Skin of body (tissue), 2 donors: ENCODE results near the gene MGAT4A. TPM values are rescaled to one million over a fixed set of nuclear protein-coding genes. Genes with fewer than 3 reads are reported as not detected.
A peak's percentile ranks its signal among the peaks of the same experiment; 100 is the strongest.
"Not testable (repeated sequence)": the region's sequence is repeated elsewhere in the genome, so short reads cannot be mapped to it uniquely, and the experiment has no call there.

Experiments
- DNase-seq: peaks from one replicate; lab custom pipeline; 2025; lab: John Stamatoyannopoulos, UW
- total RNA-seq: library from RNA; depleted of rRNA; stranded (reverse); fragments of >200 nt; gene quantifications from one replicate; pipeline ENCODE4 v1.2.3, GENCODE V29; 2014

MGAT4A gene
- total RNA-seq, 1 donor from 2014 or later = 8.5 TPM

DNA sequence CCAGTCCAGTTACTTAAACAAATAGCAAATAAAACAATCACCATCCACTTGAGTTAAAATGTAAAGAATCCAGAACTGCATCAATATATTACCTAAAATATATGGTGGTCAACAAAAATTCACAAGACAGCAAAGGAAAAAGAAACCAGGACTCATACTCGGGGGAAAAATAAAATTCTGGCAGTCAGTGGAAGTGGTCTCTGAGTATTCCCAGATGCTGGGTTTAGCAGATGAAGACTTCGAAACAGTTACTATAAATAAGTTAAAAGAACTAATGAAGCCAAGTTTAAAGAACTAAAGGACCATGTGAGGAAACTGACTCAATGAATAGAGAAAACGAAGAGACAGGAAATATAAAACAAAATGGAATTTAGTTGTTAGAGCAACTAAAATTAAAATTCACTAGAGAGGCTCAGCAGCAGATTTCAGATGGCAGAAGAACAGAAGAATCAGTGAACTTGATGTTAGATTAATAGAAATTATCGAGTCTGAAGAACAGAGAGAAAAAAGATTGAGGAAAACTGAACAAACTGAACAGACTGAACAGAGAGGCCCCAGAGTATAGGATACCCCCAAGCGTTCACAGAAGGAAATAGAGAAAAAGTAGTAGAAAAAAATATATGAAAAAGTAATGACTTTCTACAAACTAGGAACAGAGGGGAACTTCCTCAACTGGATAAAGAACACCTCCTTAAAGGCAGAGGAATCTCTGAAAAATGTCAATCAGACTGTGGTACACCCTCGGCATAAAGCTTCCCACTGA lies 27.9 kb downstream of the MGAT4A start:
- DNase-seq = peak; percentile 5

DNA sequence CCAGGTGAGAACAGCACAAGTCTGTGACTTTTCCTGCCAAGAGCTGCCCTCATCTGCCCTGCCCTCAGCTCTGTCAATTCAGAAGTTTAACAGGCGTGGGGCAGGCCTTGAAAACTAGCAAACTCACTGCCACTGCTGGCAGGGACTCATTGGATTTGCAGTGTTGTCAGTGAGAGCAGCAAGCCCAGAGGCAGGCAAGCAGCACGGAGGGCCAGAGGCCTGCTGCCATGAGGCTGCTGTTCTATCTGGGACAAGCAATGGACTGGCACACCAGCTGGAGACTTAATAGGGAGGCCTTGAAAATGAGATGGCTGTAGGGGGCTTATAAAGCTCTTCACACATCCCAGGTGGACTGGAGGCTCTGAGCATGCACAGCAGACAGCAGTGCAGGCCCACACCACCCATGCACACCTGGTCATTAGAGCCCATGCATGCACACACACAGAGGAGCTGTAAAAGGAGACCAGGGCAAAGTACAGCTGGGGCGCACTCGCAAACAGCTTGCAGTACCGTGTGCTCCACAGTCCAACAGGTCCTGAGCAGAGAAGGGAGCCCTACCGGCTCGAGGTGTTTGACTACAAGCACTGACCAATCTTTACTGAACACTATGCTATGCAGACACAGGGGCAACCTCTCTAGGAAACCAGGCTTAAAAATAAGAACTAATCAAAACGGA lies 28.7 kb downstream of the MGAT4A start:
- no peak for DNase-seq

DNA sequence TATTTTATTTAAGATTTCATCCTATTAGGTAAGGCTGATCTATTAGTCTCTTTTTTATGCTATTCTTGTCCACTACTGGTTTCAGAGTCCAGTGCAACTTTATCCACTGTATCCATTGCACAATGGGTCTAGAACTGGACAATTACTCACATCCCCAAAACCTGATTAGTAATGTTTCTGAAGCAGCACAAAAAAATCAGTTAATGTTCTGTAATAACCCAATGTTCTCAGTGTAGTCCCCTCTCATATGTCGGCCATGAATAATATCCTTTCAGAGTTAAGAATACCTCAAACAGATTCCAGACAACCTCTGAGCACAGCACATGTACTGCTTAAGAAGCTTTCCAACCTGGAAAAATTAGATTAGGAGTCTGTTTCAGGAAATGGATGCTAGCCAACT lies 29.7 kb downstream of the MGAT4A start:
- DNase-seq = no peak

DNA sequence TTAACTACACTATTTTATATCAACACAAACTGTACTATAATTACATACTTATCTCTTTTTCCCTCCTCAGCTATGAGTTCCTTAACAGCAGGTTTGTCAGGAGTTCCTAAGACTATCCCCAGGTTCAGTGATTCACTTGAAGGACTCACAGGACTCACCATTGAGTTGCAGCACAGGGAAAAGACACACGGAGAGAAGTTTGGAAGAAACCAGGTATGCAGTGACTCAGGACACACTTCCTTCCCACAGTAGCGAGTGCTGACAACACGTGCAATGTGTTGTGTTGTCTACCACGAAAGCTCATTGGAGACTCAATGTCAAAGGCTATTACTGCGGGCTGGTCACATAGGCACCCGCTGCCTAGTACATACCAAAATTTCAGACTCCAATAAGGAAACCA lies 32.0 kb downstream of the MGAT4A start:
- DNase-seq = no peak

DNA sequence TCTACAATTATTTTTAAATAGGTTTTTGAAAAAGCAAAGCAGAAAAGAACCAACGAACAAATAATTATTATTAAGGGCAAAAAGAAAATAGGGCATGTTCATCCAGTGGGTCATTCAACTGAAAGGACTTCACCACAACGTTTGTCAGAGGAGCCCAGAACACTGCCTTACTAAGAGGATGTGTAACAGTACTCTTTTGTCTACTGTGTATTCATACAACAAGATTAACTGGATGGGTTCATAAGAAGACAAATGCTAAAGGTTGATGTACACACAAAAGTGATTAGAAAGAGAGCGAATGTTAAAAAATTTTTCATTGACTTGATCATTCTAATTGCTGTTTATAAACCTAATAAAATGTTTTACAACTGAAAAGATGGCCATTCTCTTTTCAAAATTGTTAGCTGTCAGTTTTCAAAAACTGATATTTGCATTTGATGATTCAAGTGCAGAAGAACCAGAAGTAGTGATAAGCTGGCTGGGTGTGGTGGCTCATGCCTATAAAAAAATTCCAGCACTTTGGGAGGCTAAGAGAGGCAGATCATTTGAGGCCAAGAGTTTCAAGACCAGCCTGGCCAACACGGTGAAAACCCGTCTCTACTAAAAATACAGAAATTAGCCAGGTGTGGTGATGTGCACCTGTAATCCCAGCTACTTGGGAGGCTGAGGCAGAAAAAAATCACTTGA lies 33.1 kb downstream of the MGAT4A start:
- DNase-seq = no peak

DNA sequence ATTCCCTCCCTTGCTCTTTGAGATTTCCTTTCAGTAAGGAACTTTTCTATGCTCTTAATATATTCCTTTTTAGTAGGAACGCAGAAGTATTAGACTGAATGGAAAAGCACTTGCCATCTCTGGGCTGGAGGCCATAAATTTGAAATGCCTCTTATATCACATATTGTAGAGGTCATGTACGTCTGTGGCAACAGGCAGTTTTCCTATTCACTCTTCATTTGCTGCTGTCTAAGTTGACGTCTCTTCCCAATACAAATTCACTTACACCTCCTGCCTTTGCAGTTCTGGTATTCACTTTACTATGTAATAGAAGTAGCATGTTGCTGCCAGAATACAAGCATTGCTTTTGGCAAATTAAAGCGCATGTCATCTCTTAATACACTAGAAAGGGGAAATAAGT lies 34.7 kb downstream of the MGAT4A start:
- DNase-seq = no peak

DNA sequence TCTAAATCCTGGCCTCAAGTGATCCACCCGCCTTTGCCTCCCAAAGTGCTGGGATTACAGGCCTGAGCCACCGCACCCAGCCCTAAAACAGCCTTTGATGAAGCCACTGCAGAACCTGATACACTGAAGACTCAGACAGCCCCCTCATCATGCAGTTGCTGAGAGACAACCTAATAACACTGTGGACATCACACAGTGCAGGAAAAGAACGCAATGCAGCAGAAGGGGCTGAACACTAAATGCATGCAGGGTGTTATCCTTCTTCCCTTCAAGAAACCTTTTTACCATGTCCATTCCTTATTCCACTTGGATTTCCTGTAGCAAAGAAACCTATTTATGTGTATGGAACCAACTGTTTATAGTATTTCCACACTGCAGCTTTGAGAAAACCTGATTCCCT lies 35.7 kb downstream of the MGAT4A start:
- no peak for DNase-seq

DNA sequence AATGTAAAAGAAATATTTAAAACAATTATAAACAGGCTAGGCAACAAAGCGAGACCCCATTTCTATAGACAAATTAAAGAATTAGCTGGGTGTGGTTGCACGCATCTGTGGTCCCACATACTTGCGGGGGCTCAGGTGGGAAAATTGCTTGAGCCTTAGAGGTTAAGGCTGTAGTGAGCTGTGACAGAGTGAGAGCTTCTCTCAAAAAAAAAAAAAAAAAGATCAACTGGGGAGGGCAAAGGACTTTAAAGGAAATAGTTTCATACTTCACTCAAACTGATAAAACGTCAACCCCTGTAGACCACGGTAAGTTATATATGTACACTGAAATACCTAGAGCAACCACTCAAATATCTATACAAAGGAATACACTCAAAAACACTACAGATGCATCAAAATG lies 37.5 kb downstream of the MGAT4A start:
- no peak for DNase-seq

DNA sequence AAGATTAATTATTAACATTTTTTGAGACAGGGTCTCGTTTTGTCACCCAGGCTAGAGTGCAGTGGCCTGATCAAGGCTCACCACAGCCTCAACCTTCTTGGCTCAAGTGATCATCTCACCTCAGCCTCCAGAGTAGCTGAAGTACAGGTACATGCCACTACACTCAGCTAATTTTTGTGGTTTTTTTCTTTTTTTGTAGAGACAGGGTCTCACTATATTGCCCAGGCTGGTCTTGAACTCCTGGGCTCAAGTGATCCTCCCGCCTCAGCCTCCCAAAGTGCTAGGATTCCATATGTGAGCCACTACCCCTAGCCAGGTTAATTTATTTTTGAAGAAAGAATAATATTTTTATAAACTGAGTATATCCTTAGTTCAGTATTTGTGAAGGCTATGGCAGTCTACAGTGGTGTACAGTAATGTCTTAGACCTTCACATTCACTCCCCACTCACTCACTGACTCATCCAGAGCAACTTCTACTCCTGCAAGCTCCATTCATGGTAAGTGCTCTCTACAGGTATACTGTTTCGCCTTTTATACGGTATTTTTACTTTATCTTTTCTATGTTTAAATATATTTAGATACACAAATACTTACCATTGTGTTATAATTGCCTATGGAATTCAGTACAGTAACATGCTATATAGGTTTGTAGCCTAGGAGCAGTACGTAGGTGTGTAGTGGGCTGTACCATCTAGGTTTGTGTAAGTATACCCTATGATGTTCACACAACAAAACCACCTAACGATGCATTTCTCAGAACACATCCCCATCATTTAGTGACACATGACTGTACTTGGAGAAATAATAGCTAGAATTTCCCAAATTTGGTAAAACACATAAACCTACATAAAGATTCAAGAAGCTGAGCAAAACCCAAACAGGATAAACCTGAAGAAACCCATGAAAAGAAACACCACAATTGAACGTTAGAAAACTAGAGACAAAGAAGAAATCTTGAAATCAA lies 38.6 kb downstream of the MGAT4A start:
- no peak for DNase-seq

DNA sequence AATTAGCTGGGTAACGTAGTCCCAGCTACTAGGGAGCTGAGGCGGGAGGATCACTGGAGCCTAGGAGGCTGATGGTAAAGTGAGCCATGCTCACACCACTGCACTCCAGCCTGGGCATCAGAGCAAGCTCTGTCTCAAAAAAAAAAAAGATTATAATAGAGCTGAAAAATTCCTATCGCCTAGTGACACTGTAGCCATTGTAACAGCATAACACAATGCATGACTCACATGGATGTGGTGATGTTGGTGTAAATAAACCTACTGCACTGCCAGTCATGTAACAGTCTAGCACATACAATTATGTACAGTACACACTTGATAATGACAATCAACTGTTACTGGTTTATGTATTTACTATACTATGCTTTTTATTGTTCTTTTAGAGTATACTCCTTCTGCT lies 39.6 kb downstream of the MGAT4A start:
- no peak for DNase-seq

DNA sequence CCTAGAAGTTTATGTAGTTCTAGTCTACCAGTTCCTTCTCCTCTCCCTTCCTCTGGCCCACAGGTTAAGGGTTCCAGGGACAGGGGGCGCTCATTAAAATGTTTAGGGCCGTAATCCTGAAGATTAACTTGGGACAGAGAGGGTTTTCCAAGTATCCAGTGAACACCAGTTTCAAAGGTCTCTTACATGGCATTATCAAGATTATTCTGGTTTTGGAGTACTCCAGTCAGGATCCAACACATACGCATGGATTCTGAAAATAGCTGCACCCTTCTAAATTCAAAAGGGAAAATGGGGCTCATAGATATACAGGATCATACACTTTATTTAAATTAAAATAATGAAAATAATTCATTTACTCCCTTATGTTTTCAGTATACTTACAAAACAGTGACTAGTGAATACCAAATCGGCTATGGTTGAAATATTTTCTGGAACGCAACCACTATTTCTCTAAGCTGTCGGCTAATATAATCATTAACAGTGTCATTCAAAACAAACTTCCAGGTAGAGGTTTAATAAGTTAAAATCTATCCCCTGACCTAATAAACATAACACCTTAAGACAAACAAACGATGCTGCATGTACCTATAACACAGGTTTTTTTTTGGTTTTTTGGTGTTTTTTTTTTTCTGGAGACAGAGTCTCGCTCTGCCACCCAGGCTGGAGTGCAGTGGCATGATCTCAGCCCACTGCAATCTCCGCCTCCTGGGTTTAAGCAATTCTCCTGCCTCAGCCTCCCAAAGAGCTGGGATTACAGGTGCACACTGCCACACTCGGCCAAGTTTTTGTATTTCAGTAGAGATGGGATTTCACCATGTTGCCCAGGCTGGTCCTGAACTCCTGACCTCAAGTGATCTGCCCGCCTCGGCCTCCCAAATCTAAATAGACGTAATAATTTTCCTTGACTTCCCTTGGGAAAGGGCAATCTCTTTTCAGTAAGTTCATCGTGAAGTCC lies 44.7 kb downstream of the MGAT4A start:
- no peak for DNase-seq

DNA sequence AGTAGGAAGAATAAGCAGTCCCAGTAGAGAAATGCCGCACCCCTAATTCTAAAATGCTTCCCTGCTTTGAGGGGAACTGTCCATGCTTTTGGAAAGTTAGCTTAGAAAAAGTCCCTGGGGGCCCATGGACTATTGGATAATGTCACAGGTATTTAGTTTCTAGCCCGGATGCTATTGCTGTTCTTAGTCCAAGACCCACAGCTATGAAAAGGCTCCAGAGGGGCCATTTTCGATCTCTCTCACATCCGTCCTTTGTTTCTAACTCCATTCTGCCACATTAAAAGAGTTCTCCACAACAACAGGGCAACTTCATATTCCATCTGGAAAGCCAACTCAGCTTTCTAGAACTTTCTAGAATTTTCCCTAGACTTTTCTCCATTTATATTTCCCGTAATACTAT lies 47.2 kb downstream of the MGAT4A start:
- no peak for DNase-seq

DNA sequence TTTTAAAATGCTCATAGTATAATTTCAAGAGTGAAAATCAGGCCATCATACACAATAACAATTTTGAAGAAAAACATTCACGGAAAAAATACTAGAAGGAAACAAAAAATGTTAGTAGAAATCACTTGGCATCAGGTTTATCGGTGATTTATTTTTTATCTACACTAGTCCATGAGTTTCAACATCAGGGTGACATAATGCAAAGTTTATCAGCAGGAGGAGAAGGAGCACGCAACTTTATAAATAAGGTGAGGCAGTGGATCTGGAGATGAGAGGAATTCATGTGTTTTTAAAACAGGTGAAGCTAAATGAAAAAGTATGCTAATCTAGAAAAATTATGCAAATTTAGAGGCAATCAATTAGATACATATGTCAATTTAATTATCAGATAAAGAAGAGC lies 54.2 kb downstream of the MGAT4A start:
- no peak for DNase-seq

DNA sequence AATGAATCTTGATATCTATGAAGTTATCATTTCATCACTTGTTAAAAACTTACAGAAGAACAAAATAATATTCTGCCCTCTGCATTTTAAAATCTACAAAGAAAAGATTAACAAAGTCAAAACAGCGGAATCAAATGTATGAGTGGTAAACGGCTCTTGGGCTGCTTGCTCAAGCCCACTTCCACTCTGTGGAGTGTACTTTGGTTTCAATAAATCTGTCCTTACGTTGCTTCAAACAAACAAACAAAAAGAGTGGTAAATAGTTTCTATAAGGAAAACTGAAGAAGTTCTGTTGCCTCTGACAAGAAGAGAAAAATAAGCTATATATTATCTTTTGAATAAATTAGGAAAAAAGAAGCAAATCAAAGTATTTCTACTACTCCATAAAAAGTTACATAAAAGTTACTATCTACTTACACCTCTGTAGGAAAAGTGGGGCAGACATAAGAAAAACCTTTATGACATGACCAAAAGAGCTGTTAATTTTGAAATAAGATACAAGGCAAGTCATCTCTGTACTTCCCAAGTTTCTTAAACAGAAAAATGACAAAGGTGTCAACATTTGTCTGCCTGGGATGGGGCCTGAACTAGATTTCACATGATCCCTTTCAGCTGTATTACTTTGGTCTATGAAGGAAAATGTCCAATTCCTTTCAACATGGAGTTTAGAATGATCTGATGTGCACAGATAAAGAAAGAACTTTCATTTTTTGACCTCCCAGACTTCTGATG lies 56.5 kb downstream of the MGAT4A start:
- DNase-seq = no peak

DNA sequence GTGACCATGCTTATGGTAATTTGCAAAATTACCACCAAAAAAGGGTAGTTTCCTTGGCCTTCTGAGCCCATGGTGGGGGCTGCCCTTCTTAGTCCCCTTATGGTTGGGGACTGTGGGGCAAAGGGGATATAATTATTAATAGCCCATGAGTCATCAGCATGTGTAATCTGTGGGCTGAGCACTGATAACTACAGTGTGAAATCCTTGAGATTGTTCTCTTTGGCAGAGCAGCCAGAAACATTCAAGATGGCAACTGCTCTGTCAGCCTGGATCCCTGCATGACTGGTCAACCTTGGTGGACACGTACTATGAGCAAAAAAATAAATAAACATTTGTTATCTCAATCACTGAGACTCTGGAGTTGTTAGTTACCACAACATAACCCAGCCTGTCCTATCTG lies 61.3 kb downstream of the MGAT4A start:
- no peak for DNase-seq

DNA sequence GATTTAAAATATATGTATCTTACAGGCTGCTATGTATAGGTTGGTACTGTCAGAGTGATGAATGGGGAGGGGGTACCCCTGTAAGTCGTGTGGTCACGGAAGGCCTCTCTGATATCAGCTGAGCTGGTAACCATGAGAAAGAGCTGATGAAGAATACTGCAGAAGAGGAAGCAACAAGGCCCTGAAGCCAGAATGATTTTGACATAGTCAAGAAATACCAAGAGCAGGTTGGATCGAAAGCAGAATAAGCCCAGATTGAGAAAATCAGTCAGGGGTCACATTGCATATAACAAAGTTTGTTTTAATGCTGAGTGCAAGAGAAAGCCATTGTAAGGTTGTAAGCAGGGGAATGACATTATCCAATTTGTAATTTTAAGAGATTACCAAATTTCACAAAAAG lies 65.3 kb downstream of the MGAT4A start:
- DNase-seq = no peak

DNA sequence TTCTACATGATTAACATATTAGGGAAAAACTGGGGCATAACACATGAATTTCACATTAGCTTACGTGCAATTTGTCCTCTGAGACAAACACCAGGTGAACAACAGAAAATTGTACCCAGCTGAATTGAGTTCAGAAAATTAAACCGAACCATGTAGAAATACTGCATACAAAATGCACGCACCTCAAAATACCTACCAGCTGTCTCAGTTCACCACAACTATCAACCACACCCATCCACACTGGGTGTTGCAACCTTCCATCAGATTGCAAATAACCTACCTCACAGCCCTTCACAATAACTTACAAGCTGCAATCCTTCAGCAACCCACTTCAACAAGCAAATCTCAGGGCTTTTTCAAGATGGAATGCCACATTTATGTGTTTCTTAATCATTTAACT lies 66.6 kb downstream of the MGAT4A start:
- DNase-seq = no peak

DNA sequence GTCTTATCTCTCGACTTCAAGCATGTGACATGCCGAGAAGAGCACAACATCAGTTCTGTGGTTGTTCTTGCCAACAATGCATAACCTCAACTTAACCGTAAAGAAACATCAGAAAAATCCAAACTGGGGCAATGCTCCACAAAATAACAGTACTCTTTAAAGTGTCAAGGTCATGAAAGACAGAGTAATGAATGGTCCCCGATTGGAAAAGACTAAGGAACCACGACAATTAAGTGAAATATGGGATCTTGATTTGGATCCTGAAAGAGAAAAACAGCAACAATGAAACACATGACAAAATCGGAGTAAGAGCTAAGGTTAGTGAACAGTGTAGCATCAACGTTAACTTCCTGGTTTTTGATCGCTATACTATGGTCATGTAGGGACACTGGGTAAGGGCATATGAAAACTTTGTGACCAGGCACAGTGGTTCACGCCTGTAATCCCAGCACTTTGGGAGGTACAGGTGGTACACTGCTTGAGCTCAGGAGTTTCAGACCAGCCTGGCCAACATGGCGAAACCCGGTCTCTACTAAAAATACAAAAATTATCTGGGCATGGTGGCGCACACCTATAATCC lies 67.3 kb downstream of the MGAT4A start:
- no peak for DNase-seq

DNA sequence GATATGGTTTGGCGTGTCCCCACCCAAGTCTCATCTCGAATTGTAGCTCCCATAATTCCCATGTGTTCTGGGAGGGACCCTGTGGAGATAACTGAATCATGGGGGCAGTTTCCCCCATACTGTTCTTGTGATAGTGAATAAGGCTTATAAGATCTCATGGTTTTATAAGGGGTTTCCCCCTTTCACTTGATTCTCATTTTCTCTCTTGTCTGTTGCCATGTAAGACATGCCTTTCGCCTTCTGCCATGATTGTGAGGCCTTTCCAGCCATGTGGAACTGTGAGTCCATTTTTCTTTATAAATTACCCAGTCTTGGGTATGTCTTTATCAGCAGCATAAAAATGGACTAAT lies 71.5 kb downstream of the MGAT4A start:
- DNase-seq = not testable (repeated sequence)
